Caco-2 (cell line): Measurements from ENCODE around the gene PAK4. TPM values are rescaled to one million over a fixed set of nuclear protein-coding genes. Genes with fewer than 3 reads are reported as not detected.
"Not testable (repeated sequence)": the region's sequence is repeated elsewhere in the genome, so short reads cannot be mapped to it uniquely, and the experiment has no call there.

Experiments
- BruUV-seq: library from RNA; stranded (reverse); fragments of 400-500 nt; replicated peaks from 2 replicates; lab custom pipeline; 2021; lab: Mats Ljungman, UMichigan
- CTCF ChIA-PET: fragments of 300-600 bp; sonication (Branson Sonifier 250); formaldehyde crosslinking; loops from one replicate; lab custom pipeline; 2022; ENCODE audit warnings: antibody characterized with exemption; lab: Charles Lee
- POLR2A ChIA-PET: fragments of 300-600 bp; sonication (Branson Sonifier 250); formaldehyde crosslinking; loops from one replicate; lab custom pipeline; 2022; ENCODE audit warnings: antibody characterized with exemption; lab: Charles Lee
- DNase-seq, 2 experiments: peaks; one replicate each; pipeline versions ENCODE4 v3.0.0 to v3.0.0-alpha.2; 2020 to 2022
- H3K27me3 ChIP-seq: replicated peaks from 2 replicates; pipeline ENCODE4 v1.6.0; 2011; ENCODE audit warnings: low read length; ENCODE audit not compliant: control insufficient read depth, insufficient read depth
- H3K36me3 ChIP-seq: 2 replicates; pipeline ENCODE4 v1.5.1; 2011; ENCODE audit warnings: low read length; ENCODE audit not compliant: control insufficient read depth, insufficient read depth
- H3K4me1 ChIP-seq: fragments of 250-450 bp; sonication (Bioruptor Pico); 2 replicates; pipeline ENCODE4 v1.5.1; 2020; ENCODE audit warnings: mild to moderate bottlenecking
- H3K4me3 ChIP-seq: 2 replicates; pipeline ENCODE4 v1.5.1; 2011; ENCODE audit warnings: low read depth, mild to moderate bottlenecking, control low read depth, low read length
- H3K9me3 ChIP-seq: fragments of 250-450 bp; sonication (Bioruptor Pico); 2 replicates; pipeline ENCODE4 v1.5.1; 2020; ENCODE audit warnings: mild to moderate bottlenecking, moderate library complexity
- H3K27ac Mint-ChIP-seq: one replicate; pipeline ENCODE4 v1.8.0; 2022; ENCODE audit warnings: mixed read lengths; ENCODE audit not compliant: unreplicated experiment
- H3K27me3 Mint-ChIP-seq: one replicate; pipeline ENCODE4 v1.8.0; 2022; ENCODE audit warnings: mixed read lengths; ENCODE audit not compliant: insufficient read depth, unreplicated experiment
- H3K36me3 Mint-ChIP-seq: one replicate; pipeline ENCODE4 v1.8.0; 2022; ENCODE audit warnings: mild to moderate bottlenecking, mixed read lengths; ENCODE audit not compliant: insufficient read depth, unreplicated experiment
- H3K4me1 Mint-ChIP-seq: one replicate; pipeline ENCODE4 v1.8.0; 2022; ENCODE audit warnings: low read depth, mixed read lengths; ENCODE audit not compliant: unreplicated experiment
- H3K4me3 Mint-ChIP-seq: one replicate; pipeline ENCODE4 v1.8.0; 2022; ENCODE audit warnings: mild to moderate bottlenecking, moderate library complexity, mixed read lengths; ENCODE audit not compliant: unreplicated experiment
- H3K9me3 Mint-ChIP-seq: one replicate; pipeline ENCODE4 v1.8.0; 2022; ENCODE audit warnings: mixed read lengths; ENCODE audit not compliant: unreplicated experiment
- CTCF ChIP-seq, 2 experiments: fragments of 200-600 bp in 1 of 2; IDR thresholded peaks; 1 replicate in 1 of 2; 2 replicates in 1 of 2; pipeline versions ENCODE4 v1.5.1 to v1.8.0; 2011 to 2022; ENCODE audit warnings: antibody characterized with exemption in 1 of 2, control low read depth in 1 of 2, inconsistent platforms in 1 of 2, low read depth in 1 of 2, low read length in 1 of 2, mild to moderate bottlenecking in 1 of 2, moderate library complexity in 1 of 2; ENCODE audit not compliant: insufficient read depth in 1 of 2, severe bottlenecking in 1 of 2, unreplicated experiment in 1 of 2
- intact Hi-C: fragments of 100-400 bp; cut with micrococcal nuclease; formaldehyde crosslinking; loops from one replicate; pipeline ENCODE4 v1.10.0; 2022; ENCODE audit not compliant: unreplicated experiment
- total RNA-seq: library from RNA; stranded (reverse); gene quantifications from 2 replicates; pipeline ENCODE4 v1.2.3, GENCODE V29; 2022

Gene PAK4
- total RNA-seq, 1 experiment from 2014 or later, result 112 TPM

GRCh38 chr19:39087907-39088686 lies 37.5 kb upstream of the PAK4 start:
- no peak overlapping the region for H3K4me3 ChIP-seq
- H3K4me1 ChIP-seq, result 0 out of 2 replicates have a peak, but pooled peaks cover 5% of the 10 kb centered on the region
- ChIA-PET CTCF (no interaction called here), POLR2A (no interaction called here)
- Mint-ChIP-seq H3K4me3 (no peak overlapping the region), H3K27ac (no peak overlapping the region), H3K36me3 (no peaks in the 10 kb centered on the region), H3K9me3 (no peaks in the 10 kb centered on the region), H3K4me1 (peaks cover 7% of the 10 kb centered on the region), H3K27me3 (peaks cover 21% of the 10 kb centered on the region)
- H3K9me3 ChIP-seq, result no peaks in the 10 kb centered on the region
- no peaks in the 10 kb centered on the region; the same call in none of the 2 replicates for H3K27me3 ChIP-seq
- no TSS peak for BruUV-seq
- no peaks in the 10 kb centered on the region for H3K36me3 ChIP-seq
- no peak for DNase-seq
- TF ChIP-seq CTCF (IDR thresholded peaks at IDR 0.05; ENCODE audit: insufficient read depth in 1 of 2, low read depth in 1 of 2, low read length in 1 of 2, severe bottlenecking in 1 of 2, unreplicated experiment in 1 of 2), result no peak
- intact Hi-C loops, result no loop called here

GRCh38 chr19:39090016-39090415 lies 35.6 kb upstream of the PAK4 start:
- H3K27me3 ChIP-seq, DNase-seq, H3K36me3 ChIP-seq, H3K36me3 Mint-ChIP-seq, BruUV-seq, intact Hi-C loops, H3K4me3 ChIP-seq, H3K4me3 Mint-ChIP-seq, H3K4me1 ChIP-seq, H3K9me3 ChIP-seq, H3K4me1 Mint-ChIP-seq, CTCF ChIA-PET, H3K9me3 Mint-ChIP-seq, H3K27ac Mint-ChIP-seq: not testable (repeated sequence)
- POLR2A ChIA-PET, result interaction anchor here (0.6 kb wide), 1 partner anchor 306 kb away, joined by 4 read pairs; no protein-coding TSS in a partner anchor
- peaks cover 15% of the 10 kb centered on the region for H3K27me3 Mint-ChIP-seq

- peaks cover 7% of the 10 kb centered on the region for H3K9me3 ChIP-seq
- H3K4me3 ChIP-seq, result no peak overlapping the region
- peaks cover 10% of the 10 kb centered on the region for H3K27me3 Mint-ChIP-seq
- H3K4me3 Mint-ChIP-seq, result no peak overlapping the region
- no TSS peak for BruUV-seq
- H3K36me3 Mint-ChIP-seq, result no peaks in the 10 kb centered on the region
- H3K4me1 ChIP-seq, result peaks cover 3% of the 10 kb centered on the region; the same call in 1 of the 2 replicates
- no peaks in the 10 kb centered on the region for H3K4me1 Mint-ChIP-seq
- no peak for TF ChIP-seq CTCF (IDR thresholded peaks at IDR 0.05; ENCODE audit: insufficient read depth in 1 of 2, low read depth in 1 of 2, low read length in 1 of 2, severe bottlenecking in 1 of 2, unreplicated experiment in 1 of 2)
- no peaks in the 10 kb centered on the region for H3K36me3 ChIP-seq
- DNase-seq, result no peak
- no peaks in the 10 kb centered on the region for H3K9me3 Mint-ChIP-seq
- ChIA-PET POLR2A (no interaction called here), CTCF (interaction anchor here (0.6 kb wide), 1 partner anchor 115 kb away, joined by 9 read pairs; the partner anchor contains the start of gene FBXO17)
- intact Hi-C loops, result no loop called here
- H3K27ac Mint-ChIP-seq, result no peak overlapping the region
- no peaks in the 10 kb centered on the region; the same call in 1 of the 2 replicates for H3K27me3 ChIP-seq
These were observed 34.7 kb upstream of the PAK4 start for GRCh38 chr19:39090881-39091280.

GRCh38 chr19:39095799-39096540 lies 29.6 kb upstream of the PAK4 start:
- POLR2A ChIA-PET, H3K9me3 Mint-ChIP-seq, H3K4me1 Mint-ChIP-seq, H3K36me3 ChIP-seq, BruUV-seq, H3K27me3 Mint-ChIP-seq, H3K4me3 Mint-ChIP-seq, DNase-seq, intact Hi-C loops, H3K36me3 Mint-ChIP-seq, H3K4me1 ChIP-seq, H3K27me3 ChIP-seq, H3K4me3 ChIP-seq, H3K9me3 ChIP-seq, H3K27ac Mint-ChIP-seq: not testable (repeated sequence)
- CTCF ChIA-PET, result interaction anchor here (0.6 kb wide), 1 partner anchor 86 kb away, joined by 3 read pairs; no protein-coding TSS in a partner anchor
